Body of pancreas (tissue), 4 donors: ENCODE measurements around the gene C1QTNF6. TPM values are rescaled to one million over a fixed set of nuclear protein-coding genes. Genes with fewer than 3 reads are reported as not detected.

Source experiments
- ATAC-seq: fragments of 150-250 bp; one replicate; pipeline ENCODE4 v1.9.1; 2016
- DNase-seq, 4 donors: peaks; one replicate each; pipeline ENCODE4 v3.0.0-alpha.2; 2019
- H3K27ac ChIP-seq, 4 donors: fragments of 200-600 bp; sonication (generic); 1 replicate in 3 of 4; 2 replicates in 1 of 4; pipeline versions ENCODE4 v1.5.1 to v1.6.1; 2016 to 2019; ENCODE audit warnings: mild to moderate bottlenecking in 1 of 4, mixed read lengths in 1 of 4, moderate library complexity in 1 of 4
- H3K27me3 ChIP-seq, 2 donors: fragments of 200-600 bp; sonication (generic); one replicate each; pipeline ENCODE4 v1.6.0; 2016; ENCODE audit warnings: mild to moderate bottlenecking in 1 of 2
- H3K36me3 ChIP-seq, 2 donors: fragments of 200-600 bp; sonication (generic); replicated peaks in 1 of 2; 2 replicates each; pipeline ENCODE4 v1.5.1; 2016; ENCODE audit warnings: low read depth in 2 of 2; ENCODE audit not compliant: insufficient read depth in 1 of 2
- H3K4me1 ChIP-seq: fragments of 200-600 bp; sonication (generic); one replicate; pipeline ENCODE4 v1.6.0; 2016
- H3K4me3 ChIP-seq, 2 donors: fragments of 200-600 bp; sonication (generic); 1 replicate in 1 of 2; 2 replicates in 1 of 2; pipeline ENCODE4 v1.5.1; 2016 to 2019
- H3K9me3 ChIP-seq, 3 donors: fragments of 200-600 bp; sonication (generic); 1 replicate in 2 of 3; 2 replicates in 1 of 3; pipeline ENCODE4 v1.5.1; 2016
- CTCF ChIP-seq, 7 experiments: fragments of 450-650 bp in 4 of 7; fragments of 200-600 bp in 3 of 7; sonication (generic) in 3 of 7; IDR thresholded peaks; one replicate each; pipeline ENCODE4 v1.5.1; 2016 to 2019; ENCODE audit warnings: antibody characterized with exemption in 7 of 7
- POLR2A ChIP-seq, 3 donors: fragments of 450-650 bp; IDR thresholded peaks; one replicate each; pipeline ENCODE4 v1.6.1; 2016; ENCODE audit warnings: antibody characterized with exemption in 3 of 3, mild to moderate bottlenecking in 2 of 3
- WGBS, 2 donors: methylation state at CpG; one replicate each; pipeline ENCODE4 v1.1.5; 2017; 5-methylcytosine and 5-hydroxymethylcytosine counted together
- intact Hi-C: fragments of 100-400 bp; cut with DNase I; formaldehyde crosslinking; loops from one replicate; pipeline ENCODE4 v1.15.1; 2023
- total RNA-seq, 2 donors: library from RNA; depleted of rRNA; stranded (reverse); fragments of >200 nt; gene quantifications; one replicate each; pipeline ENCODE4 v1.1.0, GENCODE V29; 2016

C1QTNF6 gene
- total RNA-seq, 2 donors from 2014 or later = 2.0 to 4.7 TPM

GRCh38 chr22:37224757-37225420, 36.8 kb upstream of the C1QTNF6 start:
- no peak for TF ChIP-seq CTCF (IDR thresholded peaks at IDR 0.05)
- TF ChIP-seq POLR2A (IDR thresholded peaks at IDR 0.05) = no peak
- Histone ChIP-seq H3K27ac (no peak overlapping the region), H3K4me1 (peaks cover 4% of the 10 kb centered on the region), H3K4me3 (no peak overlapping the region), H3K9me3 (no peaks in the 10 kb centered on the region), H3K36me3 (no peaks in the 10 kb centered on the region), H3K27me3 (no peaks in the 10 kb centered on the region)
- ATAC-seq (no peak), DNase-seq (no peak)
- intact Hi-C loops = no loop called here
- WGBS, 2 donors = 50 to 53% methylated on average over 8 of the region's 8 CpGs

GRCh38 chr22:37223965-37224551, 36.0 kb upstream of the C1QTNF6 start:
- intact Hi-C loops = no loop called here
- WGBS, 2 donors = 64 to 72% methylated on average over 3 of the region's 3 CpGs
- ATAC-seq (no peak), DNase-seq (no peak)
- Histone ChIP-seq H3K4me3 (no peak overlapping the region), H3K27ac (no peak overlapping the region), H3K36me3 (no peaks in the 10 kb centered on the region), H3K9me3 (no peaks in the 10 kb centered on the region), H3K4me1 (no peaks in the 10 kb centered on the region), H3K27me3 (no peaks in the 10 kb centered on the region)
- TF ChIP-seq POLR2A (IDR thresholded peaks at IDR 0.05) (no peak), CTCF (IDR thresholded peaks at IDR 0.05) (no peak)

- no peak overlapping the region for H3K4me3 ChIP-seq
- no peaks in the 10 kb centered on the region for H3K36me3 ChIP-seq
- ATAC-seq (no peak), DNase-seq (no peak)
- H3K27me3 ChIP-seq = no peaks in the 10 kb centered on the region
- no peaks in the 10 kb centered on the region for H3K9me3 ChIP-seq
- 63 to 69% methylated on average over 7 to 8 of the region's 8 CpGs for WGBS, 2 donors
- TF ChIP-seq POLR2A (IDR thresholded peaks at IDR 0.05) = no peak
- no peak for TF ChIP-seq CTCF (IDR thresholded peaks at IDR 0.05)
- H3K27ac ChIP-seq = no peak overlapping the region
- intact Hi-C loops = no loop called here
- H3K4me1 ChIP-seq = no peaks in the 10 kb centered on the region
These were observed 34.5 kb upstream of the C1QTNF6 start for GRCh38 chr22:37222440-37222971.

- Histone ChIP-seq H3K27ac (no peak overlapping the region), H3K36me3 (no peaks in the 10 kb centered on the region), H3K4me1 (no peaks in the 10 kb centered on the region), H3K27me3 (no peaks in the 10 kb centered on the region), H3K9me3 (no peaks in the 10 kb centered on the region), H3K4me3 (no peak overlapping the region)
- DNase-seq (no peak), ATAC-seq (no peak)
- no peak for TF ChIP-seq POLR2A (IDR thresholded peaks at IDR 0.05)
- no peak for TF ChIP-seq CTCF (IDR thresholded peaks at IDR 0.05)
- intact Hi-C loops = no loop called here
- 92 to 94% methylated on average over 8 to 10 of the region's 10 CpGs for WGBS, 2 donors
These were observed 33.6 kb upstream of the C1QTNF6 start for GRCh38 chr22:37221424-37222333.
